HG03457 (cell line): Measurements from ENCODE around the gene SBF2.

Source experiments
- ATAC-seq: cut with Tn5 transposase; IDR thresholded peaks from one replicate; pipeline ENCODE4 v1.9.1; 2021; ENCODE audit warnings: moderate number of reproducible peaks; ENCODE audit not compliant: unreplicated experiment

SBF2 gene

GRCh38 chr11:10317776-10318526 lies 23.9 kb upstream of the SBF2 start:
- no peak for ATAC-seq

GRCh38 chr11:10317151-10317755 lies 23.2 kb upstream of the SBF2 start:
- no peak for ATAC-seq

GRCh38 chr11:10315083-10315482 lies 21.1 kb upstream of the SBF2 start:
- no peak for ATAC-seq

- no peak for ATAC-seq
Observed at GRCh38 chr11:10314199-10315072, 20.4 kb upstream of the SBF2 start.

- no peak for ATAC-seq
Observed at GRCh38 chr11:10311802-10312201, 17.8 kb upstream of the SBF2 start.

GRCh38 chr11:10310301-10310841 lies 16.4 kb upstream of the SBF2 start:
- ATAC-seq: no peak

GRCh38 chr11:10309163-10310093 lies 15.4 kb upstream of the SBF2 start:
- no peak for ATAC-seq

- no peak for ATAC-seq
Observed at GRCh38 chr11:10308201-10308954, 14.4 kb upstream of the SBF2 start.

GRCh38 chr11:10307400-10308200 lies 13.6 kb upstream of the SBF2 start:
- ATAC-seq: peak; percentile 57

GRCh38 chr11:10307022-10307399 lies 13.0 kb upstream of the SBF2 start:
- ATAC-seq: no peak

GRCh38 chr11:10305964-10306918 lies 12.2 kb upstream of the SBF2 start:
- ATAC-seq: no peak

- ATAC-seq: no peak
Observed at GRCh38 chr11:10305262-10305963, 11.4 kb upstream of the SBF2 start.

- no peak for ATAC-seq
Observed at GRCh38 chr11:10304495-10305261, 10.7 kb upstream of the SBF2 start, which contains the start of gene ADM. Gene ADM (plus strand): TSS chr11:10305073. CDS start chr11:10305701, 628 bp downstream.

- ATAC-seq: no peak
Observed at GRCh38 chr11:10303558-10304363, 9.7 kb upstream of the SBF2 start.

- no peak for ATAC-seq
Observed at GRCh38 chr11:10302744-10303557, 8.9 kb upstream of the SBF2 start.
